ENCODE measurements around the gene MKNK1. TPM values are rescaled to one million over a fixed set of nuclear protein-coding genes. Genes with fewer than 3 reads are reported as not detected.

Gene MKNK1
- 8.0 and 21.6 TPM in 2 replicates for total RNA-seq

GRCh38 chr1:46603858-46604549 is at the start of gene MKNK1:
TSS of gene MKNK1 (minus strand) at chr1:46604268. CDS start at chr1:46583327, 20,941 bp downstream.

GRCh38 chr1:46616277-46617107 is 12.4 kb upstream of the MKNK1 start, which contains the start of gene MOB3C:
TSS of gene MOB3C (minus strand) at chr1:46616811. CDS start at chr1:46613321, 3,490 bp downstream.

GRCh38 chr1:46551597-46552095 is 52.4 kb downstream of the MKNK1 start, which contains the start of gene KNCN:
TSS of gene KNCN (minus strand) at chr1:46551647. CDS start at chr1:46551215, 432 bp downstream.

Other genes starting within 250 kb of the MKNK1 start
- 0.65 and 0.72 TPM in 2 replicates for gene FAAH, start 210.0 kb downstream of the MKNK1 start, total RNA-seq
- gene DMBX1, start 114.4 kb downstream of the MKNK1 start, total RNA-seq = not detected in 2 replicates
- gene KNCN, start 52.6 kb downstream of the MKNK1 start, total RNA-seq = not detected in 2 replicates
- 5.9 and 8.8 TPM in 2 replicates for gene MOB3C, start 12.5 kb upstream of the MKNK1 start, total RNA-seq
- 38.4 and 49.8 TPM in 2 replicates for gene ATPAF1, start 64.1 kb upstream of the MKNK1 start, total RNA-seq
- not detected in 2 replicates for gene TEX38, start 67.6 kb upstream of the MKNK1 start, total RNA-seq
- 36.6 and 44.9 TPM in 2 replicates for gene EFCAB14, start 114.8 kb upstream of the MKNK1 start, total RNA-seq
- gene CYP4B1, start 194.8 kb upstream of the MKNK1 start, total RNA-seq = not detected in 2 replicates

Measured in epithelial cell of alveolus of lung (primary cell).